EH (cell line): ENCODE results near the gene PRPF31.
A peak's percentile ranks its signal among the peaks of the same experiment; 100 is the strongest.

Experiments
- DNase-seq: peaks from one replicate; pipeline ENCODE4 v3.0.0-alpha.2; 2015; ENCODE audit warnings: low read depth

Gene PRPF31

GRCh38 chr19:54107876-54108490 lies 7.6 kb upstream of the PRPF31 start:
- DNase-seq, result no peak

GRCh38 chr19:54108496-54108895 lies 7.1 kb upstream of the PRPF31 start:
- DNase-seq, result no peak

- no peak for DNase-seq
These were observed 5.9 kb upstream of the PRPF31 start for GRCh38 chr19:54109651-54110050.

- DNase-seq, result peak; percentile 61
These were observed 1.0 kb upstream of the PRPF31 start for GRCh38 chr19:54114340-54115108.

- DNase-seq, result no peak
These were observed 5.7 kb downstream of the PRPF31 start for GRCh38 chr19:54121259-54121658.

GRCh38 chr19:54123682-54124081 lies 8.1 kb downstream of the PRPF31 start:
- DNase-seq, result no peak

- no peak for DNase-seq
These were observed 8.8 kb downstream of the PRPF31 start for GRCh38 chr19:54124393-54124792.

- DNase-seq, result no peak
These were observed 10.2 kb downstream of the PRPF31 start for GRCh38 chr19:54125713-54126112.

- no peak for DNase-seq
These were observed 12.3 kb downstream of the PRPF31 start for GRCh38 chr19:54127688-54128440.

- DNase-seq, result no peak
These were observed 12.8 kb downstream of the PRPF31 start for GRCh38 chr19:54128441-54128725.

- no peak for DNase-seq
These were observed 13.5 kb downstream of the PRPF31 start for GRCh38 chr19:54128796-54129616.

GRCh38 chr19:54129617-54129996 lies 14.1 kb downstream of the PRPF31 start:
- DNase-seq, result no peak

GRCh38 chr19:54133312-54133956 lies 17.9 kb downstream of the PRPF31 start:
- DNase-seq, result no peak

- DNase-seq, result no peak
These were observed 18.5 kb downstream of the PRPF31 start for GRCh38 chr19:54133957-54134590.

GRCh38 chr19:54136086-54136863 lies 20.7 kb downstream of the PRPF31 start:
- DNase-seq, result no peak

- peak; percentile 100 for DNase-seq
These were observed 21.5 kb downstream of the PRPF31 start for GRCh38 chr19:54136864-54137698.

GRCh38 chr19:54137699-54138488 lies 22.3 kb downstream of the PRPF31 start, which contains the start of gene CNOT3:
CNOT3 (plus strand) TSS chr19:54137762; CDS start chr19:54142979, 5,217 bp downstream.
- DNase-seq, result no peak

- no peak for DNase-seq
These were observed 23.1 kb downstream of the PRPF31 start for GRCh38 chr19:54138489-54139256.
